Muscle of back (tissue), 13 donors: ENCODE measurements around the gene BRF1. TPM values are rescaled to one million over a fixed set of nuclear protein-coding genes. Genes with fewer than 3 reads are reported as not detected.
"Not testable (repeated sequence)": the region's sequence is repeated elsewhere in the genome, so short reads cannot be mapped to it uniquely, and the experiment has no call there.

Source experiments
- DNase-seq, 3 donors: peaks; one replicate each; pipeline versions ENCODE4 v3.0.0 to v3.0.0-alpha.2; 2013
- long read RNA-seq, 9 donors: transcript quantifications; one replicate each; lab custom pipeline, GENCODE V29; 2026
- polyA plus RNA-seq, 10 donors: library from polyadenylated mRNA; unstranded; fragments of 120-200 nt; gene quantifications; one replicate each; pipeline ENCODE4 v1.2.1, GENCODE V29; 2013; ENCODE audit not compliant: insufficient read length in 10 of 10

Gene BRF1
- 10 to 100 TPM; 17.7 to 28.4 (median 24.8) TPM for polyA plus RNA-seq
- long read RNA-seq, donor 1 = 0 reads
- long read RNA-seq, donor 2, partial matches to known transcripts = 0 of 1 reads
- long read RNA-seq, donor 2, other reads (novel, unspliced or antisense) = 0 of 1 reads
- long read RNA-seq, donor 3 = 0 reads
- long read RNA-seq, donor 4, partial matches to known transcripts = 0 of 1 reads
- long read RNA-seq, donor 4, other reads (novel, unspliced or antisense) = 0 of 1 reads
- long read RNA-seq, donor 5 = 0 reads
- long read RNA-seq, donor 6 = 0 reads
- long read RNA-seq, donor 7, partial matches to known transcripts = 31 of 45 reads
- long read RNA-seq, donor 7, other reads (novel, unspliced or antisense) = 13 of 45 reads
- long read RNA-seq, donor 8, partial matches to known transcripts = 0 of 1 reads
- long read RNA-seq, donor 8, other reads (novel, unspliced or antisense) = 0 of 1 reads
- long read RNA-seq, donor 9 = 0 reads

DNA sequence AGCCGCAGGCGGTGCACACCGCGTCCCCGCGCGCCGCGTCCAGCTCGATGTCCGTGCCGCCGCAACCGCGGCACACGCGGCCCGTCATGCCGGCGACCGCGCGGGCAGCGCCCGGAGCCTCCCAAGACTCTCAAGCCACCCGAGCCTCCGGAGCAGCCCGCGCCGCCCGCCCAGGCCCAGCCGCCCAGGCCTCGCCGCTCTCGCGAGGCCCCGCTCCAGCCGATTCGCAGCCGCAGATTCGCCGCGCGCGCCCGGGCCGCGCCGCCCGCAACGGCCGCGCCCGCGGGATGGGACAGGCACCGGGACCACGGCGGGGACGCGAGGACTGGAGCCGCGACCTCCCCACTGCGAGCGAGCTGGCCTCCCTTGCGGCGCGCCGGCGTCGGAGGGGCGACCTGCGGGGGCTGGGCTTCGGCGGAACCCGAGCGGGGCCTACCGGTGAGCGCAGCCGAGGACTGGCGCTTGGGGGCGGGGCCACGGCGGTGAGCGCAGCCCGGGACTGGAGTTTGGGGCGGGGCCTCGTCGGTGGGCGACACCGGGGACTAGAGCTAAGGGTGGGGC lies at the start of gene BRF1:
BRF1 (minus strand) TSS at position 460 of the 561 bp plus-strand sequence; CDS start at position 88, 372 bp downstream.
- DNase-seq = peak; percentile 91 to 99 (median 94)

DNA sequence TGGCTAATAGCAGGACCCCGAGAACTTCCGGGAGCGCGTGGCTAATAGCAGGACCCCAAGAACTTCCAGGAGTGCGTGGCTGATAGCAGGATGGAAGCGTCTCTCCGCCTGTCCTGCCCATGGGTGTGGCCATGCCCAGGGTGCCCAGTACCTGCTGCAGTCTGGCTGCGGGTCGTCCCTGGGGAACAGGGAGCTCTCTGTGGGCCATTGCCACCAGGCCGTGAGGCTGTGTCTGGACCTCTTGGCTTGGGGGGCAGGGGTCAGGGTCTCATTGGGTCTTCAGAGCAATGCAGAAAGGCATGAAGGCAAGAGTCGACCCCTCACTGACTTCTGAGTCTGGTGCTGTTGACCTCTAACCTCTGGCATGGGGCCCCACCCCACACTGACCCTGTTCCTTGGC lies 49.2 kb upstream of the BRF1 start:
- no peak for DNase-seq

GRCh38 chr14:105348945-105349699 lies 48.3 kb upstream of the BRF1 start:
- no peak for DNase-seq

DNA sequence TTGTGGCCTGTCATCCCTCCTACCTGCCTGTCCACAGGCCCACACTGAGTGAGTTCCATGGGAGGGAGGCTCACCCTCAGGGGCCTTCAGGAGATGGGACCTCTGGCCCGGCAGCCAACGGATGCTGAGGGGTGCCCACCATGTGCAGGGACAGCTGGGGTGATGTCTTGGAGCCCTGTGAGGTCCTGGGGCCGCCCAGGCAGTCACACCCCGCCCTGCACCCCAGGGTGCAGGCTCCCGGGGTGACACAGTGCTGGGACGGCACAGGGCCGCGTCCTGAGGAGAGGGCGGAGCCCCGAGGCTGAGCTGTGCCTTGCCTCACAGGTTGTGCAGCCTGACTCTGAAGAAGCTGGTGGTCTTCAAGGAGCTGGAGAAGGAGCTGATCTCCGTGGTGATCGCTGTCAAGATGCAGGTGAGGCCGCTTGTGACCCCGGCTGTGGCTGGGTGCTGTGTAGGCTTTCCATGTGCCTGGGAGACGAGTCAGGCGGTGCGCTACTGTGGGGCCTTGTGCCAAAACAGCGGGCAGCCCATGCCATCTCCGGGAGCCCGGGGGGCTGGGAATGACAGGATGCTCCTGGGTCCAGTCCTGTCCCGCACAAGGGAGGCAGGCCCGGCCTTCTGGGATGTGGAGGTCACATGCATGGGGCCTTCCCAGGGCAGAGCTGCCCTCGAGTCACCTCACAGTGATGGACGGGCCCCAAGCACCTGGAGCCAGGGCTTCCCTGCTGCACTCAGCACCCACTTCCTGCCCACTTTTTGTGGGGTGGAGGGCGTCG lies 47.6 kb upstream of the BRF1 start:
- no peak for DNase-seq

DNA sequence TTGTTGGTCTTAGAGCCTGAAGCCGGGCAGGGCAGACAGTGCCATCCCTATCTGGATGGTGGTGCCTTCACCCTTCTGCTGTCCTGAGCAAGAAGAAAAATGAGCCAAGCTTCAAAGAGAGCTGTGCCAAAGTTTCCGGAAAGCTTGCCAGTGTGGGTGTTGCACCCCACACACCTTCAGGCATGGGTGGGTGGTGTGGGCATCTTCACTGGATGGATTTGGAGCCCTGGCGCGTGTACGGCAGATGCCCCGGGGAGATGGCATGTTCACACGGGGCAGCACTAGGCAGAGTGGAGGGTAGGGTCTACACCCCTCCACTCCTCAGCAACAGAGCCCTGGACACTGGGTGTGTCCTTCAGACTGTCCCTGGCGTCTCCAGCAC lies 46.8 kb upstream of the BRF1 start:
- DNase-seq = no peak

GRCh38 chr14:105346876-105347586 lies 46.2 kb upstream of the BRF1 start:
- no peak for DNase-seq

- DNase-seq = no peak
Observed at GRCh38 chr14:105346200-105346533, 45.4 kb upstream of the BRF1 start.

- peak in 1 of 3 donors; percentile 57 for DNase-seq
Observed at GRCh38 chr14:105343194-105343593, 42.4 kb upstream of the BRF1 start.

DNA sequence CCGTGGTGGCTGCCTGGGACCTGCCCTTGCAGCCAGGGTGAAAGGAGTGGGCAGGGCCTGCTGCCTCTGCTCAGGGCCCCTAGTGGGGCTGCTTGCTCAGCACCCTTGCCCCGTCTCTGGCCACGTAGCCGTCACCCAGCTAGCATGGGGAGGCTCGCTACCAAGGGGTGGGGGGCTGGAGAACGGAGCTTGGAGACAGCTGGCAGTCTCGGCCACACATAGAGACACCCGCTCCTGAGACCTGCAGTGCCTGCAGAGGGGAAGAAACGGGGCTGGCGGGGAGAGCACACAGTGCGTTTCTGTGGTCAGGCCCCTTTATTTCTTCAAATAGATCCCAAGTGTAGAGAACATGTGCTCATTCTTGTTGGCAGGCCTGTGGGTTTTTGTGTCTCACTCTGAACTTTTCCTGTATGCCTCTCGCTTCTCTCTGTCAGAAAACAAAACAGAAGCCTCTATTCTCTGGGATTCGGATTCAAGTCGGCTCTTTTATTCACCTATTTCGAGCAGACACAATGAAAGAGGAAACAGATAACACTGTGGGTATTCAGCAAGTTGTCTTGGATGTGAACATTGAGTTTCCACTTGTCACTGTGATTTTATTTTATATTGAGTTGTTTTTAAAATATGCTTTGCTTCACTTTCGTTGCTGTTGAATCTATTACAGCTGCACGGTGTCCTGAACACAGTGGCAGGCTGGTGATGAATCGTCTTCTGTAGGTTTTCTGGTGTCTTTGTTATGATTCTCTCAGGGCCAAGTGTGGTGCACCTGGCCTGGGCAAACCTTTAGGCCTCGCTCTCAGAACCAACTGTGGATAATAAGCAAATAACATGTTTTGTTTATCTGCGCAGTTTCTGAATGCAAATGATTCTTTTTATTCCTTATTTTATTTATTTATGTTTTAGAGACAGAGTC lies 40.3 kb upstream of the BRF1 start:
- peak in 2 of 3 donors; percentile 40 to 77 for DNase-seq

- peak in 1 of 3 donors; percentile 48 for DNase-seq
Observed at GRCh38 chr14:105337966-105338741, 37.4 kb upstream of the BRF1 start.

GRCh38 chr14:105337433-105337832 lies 36.6 kb upstream of the BRF1 start:
- DNase-seq = no peak

GRCh38 chr14:105336477-105337287 lies 35.9 kb upstream of the BRF1 start:
- no peak for DNase-seq

DNA sequence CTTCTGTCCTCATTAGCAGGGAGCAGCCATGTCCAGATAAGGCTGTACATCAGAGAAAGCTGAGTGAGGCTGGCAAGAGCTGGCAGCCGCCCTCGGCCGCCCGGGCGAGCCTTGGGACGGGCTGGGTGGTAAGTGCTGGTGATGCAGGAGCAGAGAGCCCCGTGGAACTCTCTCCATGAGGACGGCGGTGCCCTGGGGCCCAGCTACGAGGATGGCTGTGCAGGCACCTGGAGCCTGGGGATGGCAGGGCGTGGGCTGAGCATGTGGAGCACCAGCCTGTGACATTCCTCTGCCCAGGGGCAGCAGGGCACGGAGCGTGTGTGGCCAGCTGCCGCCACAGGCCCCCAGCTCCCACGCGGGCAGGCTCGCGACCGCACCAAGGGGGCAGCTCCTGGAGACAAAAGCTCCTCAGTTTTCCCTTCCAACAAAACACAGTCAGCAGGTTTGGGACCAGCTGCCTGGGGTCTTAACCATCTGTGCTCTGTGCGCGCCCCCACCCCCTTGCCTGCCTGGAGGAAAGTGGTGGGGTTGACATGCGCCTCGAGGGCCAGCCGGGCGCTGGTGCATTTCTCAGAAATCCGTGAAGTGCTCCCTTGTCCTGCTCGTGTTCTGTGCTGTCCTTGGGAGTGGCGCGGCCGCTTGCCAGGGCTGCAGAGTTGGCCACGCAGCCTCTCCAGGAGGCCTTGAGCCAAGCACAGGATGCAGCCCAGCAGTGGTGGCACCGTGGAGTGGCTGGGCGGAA lies 35.1 kb upstream of the BRF1 start:
- DNase-seq = no peak

DNA sequence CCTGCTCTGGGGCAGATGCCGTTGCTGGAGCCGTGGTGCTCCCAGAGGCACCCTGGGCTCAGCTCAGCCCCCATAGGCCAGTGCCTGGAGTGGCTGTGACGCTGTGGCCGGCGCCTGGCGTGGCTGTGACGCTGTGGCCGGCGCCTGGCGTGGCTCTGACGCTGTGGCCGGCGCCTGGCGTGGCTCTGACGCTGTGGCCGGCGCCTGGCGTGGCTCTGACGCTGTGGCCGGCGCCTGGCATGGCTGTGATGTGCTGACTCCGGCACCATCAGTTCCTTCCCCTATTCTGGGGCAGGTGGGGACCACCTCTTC lies 34.4 kb upstream of the BRF1 start:
- DNase-seq = not testable (repeated sequence)

GRCh38 chr14:105334383-105335230 lies 33.8 kb upstream of the BRF1 start:
- DNase-seq = no peak

DNA sequence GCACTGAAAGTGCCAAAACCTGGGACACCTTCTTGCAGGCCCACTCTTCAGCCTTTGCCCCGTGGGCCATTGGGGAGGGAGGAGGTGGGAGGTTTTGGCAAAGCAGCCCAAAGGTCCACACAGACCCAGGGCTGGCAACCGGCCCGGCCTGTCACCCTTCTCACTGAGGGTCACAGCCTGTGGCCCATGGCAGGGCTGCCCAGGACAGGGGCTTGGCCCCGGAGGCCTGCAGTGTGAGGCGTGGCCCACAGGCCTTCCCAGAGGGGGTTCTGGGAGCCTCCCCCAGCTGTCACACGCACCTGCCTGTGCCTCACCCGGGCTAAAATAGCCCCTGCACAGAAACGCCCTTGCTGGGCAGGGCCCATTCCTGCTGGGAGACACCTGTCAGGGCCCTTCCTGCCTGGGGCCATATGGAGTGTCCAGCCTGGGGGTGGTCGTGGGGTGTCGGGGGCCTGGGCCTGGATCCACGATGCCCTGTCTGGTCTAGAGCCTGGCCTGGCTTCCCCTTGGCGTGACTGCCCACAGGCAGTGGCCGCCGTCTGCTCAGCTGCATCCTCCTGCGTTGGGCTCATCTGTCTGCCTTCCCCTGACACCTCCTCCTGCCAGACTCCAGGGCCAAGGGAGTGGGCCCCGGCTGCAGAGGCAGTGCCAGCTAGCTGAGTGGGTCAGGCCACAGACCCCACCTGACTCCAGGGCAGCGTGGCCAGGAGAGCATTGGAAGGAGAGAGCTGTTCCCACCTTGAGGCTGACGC lies 33.0 kb upstream of the BRF1 start:
- DNase-seq = no peak
